VCaP (cell line): Measurements from ENCODE around the gene DYSF.

Source experiments
- H3K27ac ChIP-seq: fragments of 450-650 bp; 2 replicates; pipeline ENCODE4 v1.5.1; 2017
- TF ChIP-seq, protein P1 (sequence below): fragments of 450-650 bp; conservative IDR thresholded peaks from 2 replicates; pipeline ENCODE4 v1.5.1; 2017; ENCODE audit warnings: mild to moderate bottlenecking, moderate library complexity

DYSF gene

DNA sequence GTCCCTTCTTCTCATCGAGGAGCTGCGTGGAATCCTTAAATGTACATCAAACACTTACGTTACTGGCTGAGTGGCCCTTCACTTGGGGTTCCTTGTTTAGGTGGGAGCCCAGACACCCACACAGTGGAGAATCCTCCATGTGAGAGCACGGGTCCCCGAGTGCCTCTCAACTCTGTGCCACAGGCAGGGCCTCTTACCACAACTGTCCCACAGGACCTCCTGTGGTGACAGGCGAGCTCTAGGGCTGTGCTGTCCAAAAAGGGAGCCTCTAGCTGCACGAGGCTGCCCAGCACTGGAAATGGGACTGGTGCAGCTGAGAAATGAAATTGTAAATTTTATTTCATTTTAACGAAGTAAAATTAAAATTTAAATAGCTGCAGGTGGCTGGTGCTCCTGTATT is 145.7 kb downstream of the DYSF start:
- TF ChIP-seq, protein P1, sequence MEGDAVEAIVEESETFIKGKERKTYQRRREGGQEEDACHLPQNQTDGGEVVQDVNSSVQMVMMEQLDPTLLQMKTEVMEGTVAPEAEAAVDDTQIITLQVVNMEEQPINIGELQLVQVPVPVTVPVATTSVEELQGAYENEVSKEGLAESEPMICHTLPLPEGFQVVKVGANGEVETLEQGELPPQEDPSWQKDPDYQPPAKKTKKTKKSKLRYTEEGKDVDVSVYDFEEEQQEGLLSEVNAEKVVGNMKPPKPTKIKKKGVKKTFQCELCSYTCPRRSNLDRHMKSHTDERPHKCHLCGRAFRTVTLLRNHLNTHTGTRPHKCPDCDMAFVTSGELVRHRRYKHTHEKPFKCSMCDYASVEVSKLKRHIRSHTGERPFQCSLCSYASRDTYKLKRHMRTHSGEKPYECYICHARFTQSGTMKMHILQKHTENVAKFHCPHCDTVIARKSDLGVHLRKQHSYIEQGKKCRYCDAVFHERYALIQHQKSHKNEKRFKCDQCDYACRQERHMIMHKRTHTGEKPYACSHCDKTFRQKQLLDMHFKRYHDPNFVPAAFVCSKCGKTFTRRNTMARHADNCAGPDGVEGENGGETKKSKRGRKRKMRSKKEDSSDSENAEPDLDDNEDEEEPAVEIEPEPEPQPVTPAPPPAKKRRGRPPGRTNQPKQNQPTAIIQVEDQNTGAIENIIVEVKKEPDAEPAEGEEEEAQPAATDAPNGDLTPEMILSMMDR = no peak
- H3K27ac ChIP-seq = no peak overlapping the region

DNA sequence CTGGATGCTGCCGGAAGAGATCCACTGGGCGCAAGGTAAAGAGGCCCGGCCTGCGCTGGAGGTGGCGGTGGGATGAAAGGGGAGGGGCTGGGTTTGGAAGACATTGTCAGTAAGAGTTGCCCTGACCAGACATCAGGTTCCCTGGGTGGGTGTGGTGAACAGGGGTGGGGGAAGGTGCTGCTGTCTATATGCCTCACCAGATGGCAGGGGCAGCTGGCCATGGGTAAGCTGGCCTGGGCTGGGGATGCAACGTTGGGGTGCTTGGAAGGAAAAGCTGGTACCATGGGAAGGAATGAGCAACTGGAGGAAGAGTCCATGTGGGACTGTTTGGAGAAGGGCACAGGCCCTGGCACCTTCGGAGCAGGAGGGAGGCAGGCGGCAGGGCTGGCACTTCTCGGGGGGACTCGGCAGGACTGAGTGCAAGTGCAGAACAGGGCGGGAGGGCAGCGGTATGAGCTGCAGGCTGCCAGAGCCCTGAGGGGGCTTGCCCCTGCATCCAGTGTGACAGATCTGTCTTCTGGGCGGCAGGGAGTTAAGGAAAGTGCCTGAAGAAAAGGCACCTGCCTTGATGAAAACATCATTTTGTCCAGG is 146.4 kb downstream of the DYSF start:
- TF ChIP-seq, protein P1 = no peak
- H3K27ac ChIP-seq = no peak overlapping the region

DNA sequence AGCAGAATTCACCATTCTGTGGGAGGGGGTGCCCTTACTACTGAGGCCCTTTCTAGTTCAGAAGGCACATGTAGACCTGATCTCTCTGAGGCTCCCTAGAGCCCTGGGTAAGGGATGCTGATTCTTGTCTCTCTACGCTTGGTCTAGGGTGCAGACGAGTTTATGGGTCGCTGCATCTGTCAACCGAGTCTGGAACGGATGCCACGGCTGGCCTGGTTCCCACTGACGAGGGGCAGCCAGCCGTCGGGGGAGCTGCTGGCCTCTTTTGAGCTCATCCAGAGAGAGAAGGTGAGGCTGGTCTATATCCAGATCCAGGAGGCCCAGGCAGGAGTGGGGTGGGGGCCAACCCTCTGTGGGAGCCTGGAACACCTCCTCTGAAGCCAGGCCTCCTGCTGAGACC is 147.2 kb downstream of the DYSF start:
- no peak overlapping the region for H3K27ac ChIP-seq
- TF ChIP-seq, protein P1 = no peak

DNA sequence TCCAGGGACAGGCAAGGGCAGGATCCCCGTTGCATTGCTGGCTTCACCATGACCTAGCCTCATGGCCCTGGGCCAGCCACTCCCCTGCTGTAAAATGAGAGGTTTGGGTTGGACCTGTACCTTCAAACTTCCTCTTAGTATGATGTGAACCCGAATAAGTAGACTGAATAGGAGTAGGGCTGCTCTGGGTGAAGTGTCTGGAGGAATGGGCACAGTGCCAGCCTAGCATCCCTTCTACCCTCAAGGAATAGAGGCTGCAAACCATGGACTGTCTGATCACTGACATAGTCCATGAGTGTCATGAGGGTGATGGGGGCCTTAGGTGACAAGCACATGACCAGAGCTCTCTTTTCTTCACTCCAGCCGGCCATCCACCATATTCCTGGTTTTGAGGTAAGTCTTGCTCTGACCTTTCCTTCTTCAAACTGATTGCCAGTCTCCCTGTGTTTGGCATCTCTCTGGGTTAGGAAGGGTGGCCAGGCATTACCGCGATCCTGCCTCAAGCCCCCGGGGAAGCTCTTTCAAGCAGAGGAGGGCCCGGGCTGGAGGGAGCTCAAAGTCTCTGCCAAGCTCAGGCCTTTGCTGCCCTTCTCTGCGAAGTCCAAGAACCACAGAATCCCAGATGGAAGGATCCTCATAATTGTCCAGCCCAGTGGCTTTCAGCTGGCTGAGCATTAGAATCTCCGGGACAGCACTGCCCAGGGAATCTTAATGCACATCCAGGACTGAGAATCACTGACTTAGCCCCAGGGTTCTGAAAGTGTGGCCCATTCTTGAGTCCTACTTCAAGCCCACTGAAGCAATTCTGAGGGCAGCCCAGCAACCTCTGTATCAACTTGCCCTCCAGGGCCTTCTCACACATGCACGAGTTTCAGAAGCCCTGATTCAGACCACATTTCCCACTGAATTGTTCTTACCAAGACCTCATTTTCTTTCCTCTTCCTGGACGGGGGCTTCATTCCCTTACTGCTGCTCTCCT is 148.1 kb downstream of the DYSF start:
- TF ChIP-seq, protein P1 = no peak
- H3K27ac ChIP-seq = no peak overlapping the region

DNA sequence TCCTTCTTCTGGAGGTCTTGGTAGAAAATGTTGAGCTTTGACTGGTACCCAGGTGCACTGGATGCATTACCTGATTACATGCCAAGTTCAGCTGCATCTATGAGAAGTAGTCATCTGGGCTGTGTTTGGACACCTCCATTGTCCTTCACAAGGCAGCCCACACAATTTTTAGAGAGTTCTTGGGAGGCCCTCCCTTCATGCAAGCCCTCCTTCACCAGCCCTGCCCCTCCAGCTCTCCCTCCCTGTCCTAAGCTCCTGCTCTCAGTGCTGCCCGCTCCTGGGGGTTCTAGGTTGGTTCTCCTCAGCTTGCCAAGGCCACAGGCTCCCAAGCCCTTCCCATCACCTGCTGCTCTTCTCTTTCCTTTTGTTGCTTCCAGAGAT is 148.7 kb downstream of the DYSF start:
- TF ChIP-seq, protein P1 = no peak
- H3K27ac ChIP-seq = no peak overlapping the region

DNA sequence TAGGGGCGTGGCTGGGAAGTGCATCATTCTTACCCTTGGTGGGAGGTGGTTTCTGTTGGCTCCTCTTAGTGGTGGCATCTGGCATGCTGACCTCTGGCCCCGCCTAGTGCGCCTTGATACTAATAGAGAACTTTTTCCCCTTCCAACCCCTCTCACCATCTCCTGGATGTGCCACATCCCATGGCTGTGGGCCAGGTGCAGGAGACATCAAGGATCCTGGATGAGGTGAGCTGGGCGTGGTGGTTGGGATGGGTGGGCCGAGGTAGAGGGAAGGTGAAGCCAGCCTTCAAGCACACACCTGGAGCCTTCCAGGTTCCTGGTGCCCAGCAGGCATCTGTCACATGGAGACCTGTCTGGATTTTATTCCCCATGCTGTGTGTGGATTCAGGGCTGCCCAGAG is 149.2 kb downstream of the DYSF start:
- H3K27ac ChIP-seq = no peak overlapping the region
- TF ChIP-seq, protein P1 = no peak

DNA sequence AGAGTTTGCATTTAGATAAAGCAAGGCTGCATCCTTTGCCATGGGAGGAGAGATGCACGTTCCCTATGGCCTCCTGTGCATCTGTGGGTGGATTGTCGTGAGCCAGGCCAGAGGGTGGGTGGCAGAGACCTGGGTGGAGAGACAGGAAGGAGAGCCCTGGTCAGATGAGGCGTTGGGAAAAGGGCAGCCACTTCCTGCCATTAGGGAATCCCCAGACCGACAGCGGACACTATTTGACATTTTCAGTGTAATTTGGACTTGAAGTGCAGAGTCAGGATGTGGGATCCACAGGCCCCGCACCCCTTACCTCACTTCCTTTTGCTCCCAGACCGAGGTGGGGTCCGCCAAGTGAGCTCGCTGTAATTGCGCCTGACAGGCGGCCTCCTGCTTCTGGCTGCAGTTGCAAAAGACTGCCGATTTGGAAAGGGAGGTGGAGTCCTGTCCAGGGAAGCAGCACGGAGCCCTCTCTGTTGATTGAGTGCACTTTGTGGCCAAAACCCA is 150.0 kb downstream of the DYSF start:
- TF ChIP-seq, protein P1 = no peak
- H3K27ac ChIP-seq = no peak overlapping the region
